Left hindlimb (tissue), 1 donor: ENCODE measurements around the gene ARHGEF10L.

ENCODE experiments used
- DNase-seq: peaks from one replicate; pipeline ENCODE4 v3.0.0-alpha.2; 2018

Gene ARHGEF10L

GRCh38 chr1:17550729-17551584, 11.5 kb downstream of the ARHGEF10L start:
- no peak for DNase-seq

- DNase-seq, result no peak
These were observed 12.3 kb downstream of the ARHGEF10L start for GRCh38 chr1:17551755-17552234.

- DNase-seq, result no peak
These were observed 14.6 kb downstream of the ARHGEF10L start for GRCh38 chr1:17553975-17554700.

- DNase-seq, result no peak
These were observed 15.5 kb downstream of the ARHGEF10L start for GRCh38 chr1:17554954-17555353.

GRCh38 chr1:17557986-17558385, 18.5 kb downstream of the ARHGEF10L start:
- no peak for DNase-seq

- no peak for DNase-seq
These were observed 19.0 kb downstream of the ARHGEF10L start for GRCh38 chr1:17558541-17558940.

GRCh38 chr1:17558954-17559614, 19.6 kb downstream of the ARHGEF10L start:
- DNase-seq, result no peak

GRCh38 chr1:17559615-17560419, 20.3 kb downstream of the ARHGEF10L start:
- DNase-seq, result no peak

- DNase-seq, result no peak
These were observed 21.7 kb downstream of the ARHGEF10L start for GRCh38 chr1:17561247-17561548.

GRCh38 chr1:17561561-17561985, 22.1 kb downstream of the ARHGEF10L start:
- no peak for DNase-seq

GRCh38 chr1:17562375-17562774, 22.9 kb downstream of the ARHGEF10L start:
- DNase-seq, result no peak

- no peak for DNase-seq
These were observed 24.2 kb downstream of the ARHGEF10L start for GRCh38 chr1:17563494-17564281.

GRCh38 chr1:17564458-17565393, 25.2 kb downstream of the ARHGEF10L start:
- DNase-seq, result no peak

GRCh38 chr1:17565461-17566252, 26.2 kb downstream of the ARHGEF10L start:
- DNase-seq, result no peak

- DNase-seq, result no peak
These were observed 26.9 kb downstream of the ARHGEF10L start for GRCh38 chr1:17566417-17566816.

GRCh38 chr1:17566892-17567291, 27.4 kb downstream of the ARHGEF10L start:
- DNase-seq, result no peak

- DNase-seq, result no peak
These were observed 28.1 kb downstream of the ARHGEF10L start for GRCh38 chr1:17567582-17567981.

GRCh38 chr1:17568014-17568900, 28.8 kb downstream of the ARHGEF10L start:
- DNase-seq, result no peak
